ENCODE measurements around the gene MUS81.

MUS81 gene

DNA sequence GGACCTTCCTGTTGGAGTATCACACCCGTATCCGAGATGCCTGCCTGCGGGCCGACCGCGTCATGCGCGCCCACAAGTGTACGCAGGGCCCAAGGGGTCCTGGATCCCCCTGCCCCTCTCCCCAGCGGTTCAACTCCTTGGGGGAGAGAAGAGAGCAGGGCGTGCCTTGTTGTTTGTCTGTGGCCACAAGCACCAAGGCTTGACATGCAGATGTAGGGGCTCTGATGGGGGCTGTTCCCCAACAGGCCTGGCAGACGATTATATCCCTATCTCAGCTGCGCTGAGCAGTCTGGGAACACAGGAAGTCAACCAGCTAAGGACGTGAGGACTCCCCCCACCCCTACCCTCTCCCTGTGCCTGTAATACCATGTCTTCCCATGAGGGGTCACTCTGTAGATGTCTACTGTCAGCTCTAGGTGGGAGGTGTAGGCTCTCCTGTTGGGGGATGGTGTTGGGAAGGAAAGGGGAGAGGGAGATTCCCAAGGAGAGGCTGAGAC lies 9.1 kb upstream of the MUS81 start:
- Histone ChIP-seq H3F3A (ENCODE audit: insufficient read depth, low read length) (peaks cover 21% of the 10 kb centered on the region), H3K27ac (ENCODE audit: low read length) (no peak overlapping the region), H3K9me3 (replicated peaks; ENCODE audit: insufficient read depth, low read length) (no peaks in the 10 kb centered on the region), H3K79me2 (ENCODE audit: low read length) (peaks cover 24% of the 10 kb centered on the region), H3K36me3 (replicated peaks; ENCODE audit: insufficient read depth, low read length) (peaks cover 24% of the 10 kb centered on the region), H3K9me2 (replicated peaks; ENCODE audit: insufficient read depth, low read length) (no peaks in the 10 kb centered on the region), H3K27me3 (replicated peaks; ENCODE audit: insufficient read depth, low read length) (no peaks in the 10 kb centered on the region), H3K4me1 (ENCODE audit: low read length) (0 out of 2 replicates have a peak, but pooled peaks cover 3% of the 10 kb centered on the region), H4K20me1 (ENCODE audit: insufficient read depth, low read length) (peaks cover 21% of the 10 kb centered on the region), H3K4me3 (ENCODE audit: low read length) (no peak overlapping the region), H2AFZ (ENCODE audit: low read length) (no peak overlapping the region), H3K4me2 (ENCODE audit: low read depth, low read length) (no peak overlapping the region), H3K9ac (ENCODE audit: low read length) (no peak overlapping the region)
- no peak for DNase-seq
- no peak for TF ChIP-seq EZH2 (optimal IDR thresholded peaks at IDR 0.05; ENCODE audit: low read depth, low read length)
- TF ChIP-seq, protein P1, sequence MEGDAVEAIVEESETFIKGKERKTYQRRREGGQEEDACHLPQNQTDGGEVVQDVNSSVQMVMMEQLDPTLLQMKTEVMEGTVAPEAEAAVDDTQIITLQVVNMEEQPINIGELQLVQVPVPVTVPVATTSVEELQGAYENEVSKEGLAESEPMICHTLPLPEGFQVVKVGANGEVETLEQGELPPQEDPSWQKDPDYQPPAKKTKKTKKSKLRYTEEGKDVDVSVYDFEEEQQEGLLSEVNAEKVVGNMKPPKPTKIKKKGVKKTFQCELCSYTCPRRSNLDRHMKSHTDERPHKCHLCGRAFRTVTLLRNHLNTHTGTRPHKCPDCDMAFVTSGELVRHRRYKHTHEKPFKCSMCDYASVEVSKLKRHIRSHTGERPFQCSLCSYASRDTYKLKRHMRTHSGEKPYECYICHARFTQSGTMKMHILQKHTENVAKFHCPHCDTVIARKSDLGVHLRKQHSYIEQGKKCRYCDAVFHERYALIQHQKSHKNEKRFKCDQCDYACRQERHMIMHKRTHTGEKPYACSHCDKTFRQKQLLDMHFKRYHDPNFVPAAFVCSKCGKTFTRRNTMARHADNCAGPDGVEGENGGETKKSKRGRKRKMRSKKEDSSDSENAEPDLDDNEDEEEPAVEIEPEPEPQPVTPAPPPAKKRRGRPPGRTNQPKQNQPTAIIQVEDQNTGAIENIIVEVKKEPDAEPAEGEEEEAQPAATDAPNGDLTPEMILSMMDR (IDR thresholded peaks at IDR 0.05; ENCODE audit: low read length) = peak; percentile 58

DNA sequence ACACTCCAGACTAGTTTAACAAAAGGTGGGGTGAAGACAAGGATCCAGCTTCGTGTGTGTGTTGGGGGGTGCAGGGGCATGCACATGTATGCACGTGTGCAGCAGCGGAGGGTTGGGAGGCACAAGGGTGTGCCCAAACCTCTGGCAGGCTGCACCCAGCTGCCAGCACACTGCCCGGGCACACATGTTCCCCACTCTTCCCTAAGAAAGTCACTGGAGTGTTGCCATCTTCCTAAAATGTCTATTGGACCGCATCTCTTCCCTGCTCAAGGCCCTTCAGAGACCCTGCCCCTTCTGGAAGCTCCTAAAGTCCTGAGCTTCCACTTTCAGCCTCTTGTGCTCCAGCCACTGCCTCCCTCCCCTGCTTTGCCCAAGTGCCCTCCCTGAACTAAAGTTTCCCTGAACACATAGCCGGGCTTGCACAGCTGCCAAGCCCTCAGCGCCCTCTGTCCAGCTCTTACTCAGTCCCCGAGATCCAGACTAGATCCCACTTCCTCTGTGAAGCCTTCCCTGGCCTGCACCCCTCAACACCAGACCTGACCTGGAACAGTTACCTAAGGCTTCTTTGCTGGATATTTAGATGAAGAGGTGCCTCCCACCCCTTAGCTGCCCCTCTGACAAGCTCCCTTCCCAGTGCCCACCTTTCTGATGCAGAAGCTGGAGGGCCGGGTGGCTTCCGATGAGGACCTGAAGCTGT lies 8.3 kb upstream of the MUS81 start:
- TF ChIP-seq, protein P1 (IDR thresholded peaks at IDR 0.05; ENCODE audit: low read length) = no peak
- TF ChIP-seq EZH2phosphoT487 (IDR thresholded peaks at IDR 0.05; ENCODE audit: low read length) (no peak), EZH2 (optimal IDR thresholded peaks at IDR 0.05; ENCODE audit: low read depth, low read length) (no peak)
- Histone ChIP-seq H3K27ac (ENCODE audit: low read length) (no peak overlapping the region), H3K4me1 (ENCODE audit: low read length) (0 out of 2 replicates have a peak, but pooled peaks cover 8% of the 10 kb centered on the region), H3K27me3 (replicated peaks; ENCODE audit: insufficient read depth, low read length) (no peaks in the 10 kb centered on the region), H3K36me3 (replicated peaks; ENCODE audit: insufficient read depth, low read length) (peaks cover 24% of the 10 kb centered on the region), H3K79me2 (ENCODE audit: low read length) (peaks cover 32% of the 10 kb centered on the region), H2AFZ (ENCODE audit: low read length) (no peak overlapping the region), H3F3A (ENCODE audit: insufficient read depth, low read length) (peaks cover 21% of the 10 kb centered on the region), H3K4me2 (ENCODE audit: low read depth, low read length) (no peak overlapping the region), H3K9me2 (replicated peaks; ENCODE audit: insufficient read depth, low read length) (no peaks in the 10 kb centered on the region), H4K20me1 (ENCODE audit: insufficient read depth, low read length) (peaks cover 28% of the 10 kb centered on the region), H3K9me3 (replicated peaks; ENCODE audit: insufficient read depth, low read length) (no peaks in the 10 kb centered on the region), H3K9ac (ENCODE audit: low read length) (no peak overlapping the region), H3K4me3 (ENCODE audit: low read length) (no peak overlapping the region)
- no peak for DNase-seq

DNA sequence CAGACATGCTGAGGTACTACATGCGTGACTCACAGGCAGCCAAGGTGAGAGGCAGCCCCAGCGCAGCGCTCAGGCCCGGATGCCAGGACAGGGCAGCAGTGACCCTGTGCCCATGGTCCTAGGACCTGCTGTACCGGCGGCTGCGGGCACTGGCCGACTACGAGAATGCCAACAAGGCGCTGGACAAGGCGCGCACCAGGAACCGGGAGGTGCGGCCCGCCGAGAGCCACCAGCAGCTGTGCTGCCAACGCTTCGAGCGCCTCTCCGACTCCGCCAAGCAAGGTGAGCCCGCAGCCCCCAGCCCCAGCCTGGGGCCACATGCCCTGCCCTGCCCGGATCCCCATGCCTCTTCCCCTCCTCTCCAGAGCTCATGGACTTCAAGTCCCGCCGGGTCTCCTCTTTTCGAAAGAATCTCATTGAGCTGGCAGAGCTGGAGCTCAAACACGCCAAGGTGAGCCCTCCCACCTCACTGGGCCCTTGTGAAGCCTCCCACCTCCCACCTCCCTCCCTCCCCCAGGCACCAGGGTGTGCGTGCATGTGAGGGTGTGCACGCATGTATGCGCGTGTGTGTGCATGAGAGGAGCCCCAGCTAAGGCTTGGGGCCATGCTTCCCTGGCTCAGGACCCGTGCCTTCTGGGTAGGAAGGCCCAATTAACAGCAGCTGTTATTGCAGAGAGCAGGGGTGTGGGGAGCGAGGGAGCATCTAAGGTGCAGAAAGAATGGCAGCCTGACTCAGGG lies 7.6 kb upstream of the MUS81 start:
- Histone ChIP-seq H3K27ac (ENCODE audit: low read length) (no peak overlapping the region), H3K4me3 (ENCODE audit: low read length) (no peak overlapping the region), H3K4me1 (ENCODE audit: low read length) (0 out of 2 replicates have a peak, but pooled peaks cover 8% of the 10 kb centered on the region), H3K9ac (ENCODE audit: low read length) (no peak overlapping the region), H3K9me2 (replicated peaks; ENCODE audit: insufficient read depth, low read length) (no peaks in the 10 kb centered on the region), H3F3A (ENCODE audit: insufficient read depth, low read length) (peaks cover 28% of the 10 kb centered on the region), H3K36me3 (replicated peaks; ENCODE audit: insufficient read depth, low read length) (peaks cover 24% of the 10 kb centered on the region), H3K4me2 (ENCODE audit: low read depth, low read length) (no peak overlapping the region), H3K9me3 (replicated peaks; ENCODE audit: insufficient read depth, low read length) (no peaks in the 10 kb centered on the region), H3K27me3 (replicated peaks; ENCODE audit: insufficient read depth, low read length) (no peaks in the 10 kb centered on the region), H2AFZ (ENCODE audit: low read length) (no peak overlapping the region), H3K79me2 (ENCODE audit: low read length) (peaks cover 39% of the 10 kb centered on the region), H4K20me1 (ENCODE audit: insufficient read depth, low read length) (peaks cover 28% of the 10 kb centered on the region)
- TF ChIP-seq EZH2 (optimal IDR thresholded peaks at IDR 0.05; ENCODE audit: low read depth, low read length) (no peak), EZH2phosphoT487 (IDR thresholded peaks at IDR 0.05; ENCODE audit: low read length) (no peak)
- TF ChIP-seq, protein P1 (IDR thresholded peaks at IDR 0.05; ENCODE audit: low read length) = no peak
- no peak for DNase-seq
